ENCODE results near the gene GLYR1.

DNA sequence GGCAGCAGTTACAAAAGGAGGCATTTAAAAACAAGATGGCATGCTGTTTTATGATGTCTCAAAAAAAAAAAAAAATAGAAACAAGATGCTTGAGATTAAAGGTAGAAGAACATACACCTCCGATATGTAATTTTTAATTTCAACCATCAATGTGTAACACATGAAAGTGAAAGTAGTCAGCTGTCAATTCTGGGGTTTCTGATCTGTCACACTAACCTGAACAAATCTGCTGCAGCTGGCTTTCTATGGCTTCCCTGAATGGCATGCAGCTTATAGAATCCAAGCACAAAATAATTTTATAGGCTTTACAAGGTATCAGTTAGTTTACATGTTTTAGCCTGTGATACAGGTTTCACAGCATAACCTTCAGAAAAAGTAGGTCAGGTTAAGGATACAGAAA, 13.5 kb downstream of the GLYR1 start:
- TF ChIP-seq, protein P1, sequence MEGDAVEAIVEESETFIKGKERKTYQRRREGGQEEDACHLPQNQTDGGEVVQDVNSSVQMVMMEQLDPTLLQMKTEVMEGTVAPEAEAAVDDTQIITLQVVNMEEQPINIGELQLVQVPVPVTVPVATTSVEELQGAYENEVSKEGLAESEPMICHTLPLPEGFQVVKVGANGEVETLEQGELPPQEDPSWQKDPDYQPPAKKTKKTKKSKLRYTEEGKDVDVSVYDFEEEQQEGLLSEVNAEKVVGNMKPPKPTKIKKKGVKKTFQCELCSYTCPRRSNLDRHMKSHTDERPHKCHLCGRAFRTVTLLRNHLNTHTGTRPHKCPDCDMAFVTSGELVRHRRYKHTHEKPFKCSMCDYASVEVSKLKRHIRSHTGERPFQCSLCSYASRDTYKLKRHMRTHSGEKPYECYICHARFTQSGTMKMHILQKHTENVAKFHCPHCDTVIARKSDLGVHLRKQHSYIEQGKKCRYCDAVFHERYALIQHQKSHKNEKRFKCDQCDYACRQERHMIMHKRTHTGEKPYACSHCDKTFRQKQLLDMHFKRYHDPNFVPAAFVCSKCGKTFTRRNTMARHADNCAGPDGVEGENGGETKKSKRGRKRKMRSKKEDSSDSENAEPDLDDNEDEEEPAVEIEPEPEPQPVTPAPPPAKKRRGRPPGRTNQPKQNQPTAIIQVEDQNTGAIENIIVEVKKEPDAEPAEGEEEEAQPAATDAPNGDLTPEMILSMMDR (conservative IDR thresholded peaks at IDR 0.05; ENCODE audit: low read depth in 2 of 2), result no peak
- TF ChIP-seq EZH2 (IDR thresholded peaks at IDR 0.05; ENCODE audit: low read depth, unreplicated experiment) (no peak), EZH2phosphoT487 (IDR thresholded peaks at IDR 0.05; ENCODE audit: unreplicated experiment) (no peak), CREB1 (CRISPR knock-in tag; IDR thresholded peaks at IDR 0.05; ENCODE audit: low read depth) (no peak), POLR2AphosphoS5 (IDR thresholded peaks at IDR 0.05; ENCODE audit: low read depth) (no peak), JUNB (IDR thresholded peaks at IDR 0.05; ENCODE audit: unreplicated experiment) (no peak), STAT1 (IDR thresholded peaks at IDR 0.05; ENCODE audit: unreplicated experiment) (no peak), ZNF331 (CRISPR knock-in tag; IDR thresholded peaks at IDR 0.05; ENCODE audit: low read depth) (no peak)
- TF ChIP-seq, protein P2, sequence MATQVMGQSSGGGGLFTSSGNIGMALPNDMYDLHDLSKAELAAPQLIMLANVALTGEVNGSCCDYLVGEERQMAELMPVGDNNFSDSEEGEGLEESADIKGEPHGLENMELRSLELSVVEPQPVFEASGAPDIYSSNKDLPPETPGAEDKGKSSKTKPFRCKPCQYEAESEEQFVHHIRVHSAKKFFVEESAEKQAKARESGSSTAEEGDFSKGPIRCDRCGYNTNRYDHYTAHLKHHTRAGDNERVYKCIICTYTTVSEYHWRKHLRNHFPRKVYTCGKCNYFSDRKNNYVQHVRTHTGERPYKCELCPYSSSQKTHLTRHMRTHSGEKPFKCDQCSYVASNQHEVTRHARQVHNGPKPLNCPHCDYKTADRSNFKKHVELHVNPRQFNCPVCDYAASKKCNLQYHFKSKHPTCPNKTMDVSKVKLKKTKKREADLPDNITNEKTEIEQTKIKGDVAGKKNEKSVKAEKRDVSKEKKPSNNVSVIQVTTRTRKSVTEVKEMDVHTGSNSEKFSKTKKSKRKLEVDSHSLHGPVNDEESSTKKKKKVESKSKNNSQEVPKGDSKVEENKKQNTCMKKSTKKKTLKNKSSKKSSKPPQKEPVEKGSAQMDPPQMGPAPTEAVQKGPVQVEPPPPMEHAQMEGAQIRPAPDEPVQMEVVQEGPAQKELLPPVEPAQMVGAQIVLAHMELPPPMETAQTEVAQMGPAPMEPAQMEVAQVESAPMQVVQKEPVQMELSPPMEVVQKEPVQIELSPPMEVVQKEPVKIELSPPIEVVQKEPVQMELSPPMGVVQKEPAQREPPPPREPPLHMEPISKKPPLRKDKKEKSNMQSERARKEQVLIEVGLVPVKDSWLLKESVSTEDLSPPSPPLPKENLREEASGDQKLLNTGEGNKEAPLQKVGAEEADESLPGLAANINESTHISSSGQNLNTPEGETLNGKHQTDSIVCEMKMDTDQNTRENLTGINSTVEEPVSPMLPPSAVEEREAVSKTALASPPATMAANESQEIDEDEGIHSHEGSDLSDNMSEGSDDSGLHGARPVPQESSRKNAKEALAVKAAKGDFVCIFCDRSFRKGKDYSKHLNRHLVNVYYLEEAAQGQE (IDR thresholded peaks at IDR 0.05; ENCODE audit: unreplicated experiment), result no peak
- TF ChIP-seq, protein P3, sequence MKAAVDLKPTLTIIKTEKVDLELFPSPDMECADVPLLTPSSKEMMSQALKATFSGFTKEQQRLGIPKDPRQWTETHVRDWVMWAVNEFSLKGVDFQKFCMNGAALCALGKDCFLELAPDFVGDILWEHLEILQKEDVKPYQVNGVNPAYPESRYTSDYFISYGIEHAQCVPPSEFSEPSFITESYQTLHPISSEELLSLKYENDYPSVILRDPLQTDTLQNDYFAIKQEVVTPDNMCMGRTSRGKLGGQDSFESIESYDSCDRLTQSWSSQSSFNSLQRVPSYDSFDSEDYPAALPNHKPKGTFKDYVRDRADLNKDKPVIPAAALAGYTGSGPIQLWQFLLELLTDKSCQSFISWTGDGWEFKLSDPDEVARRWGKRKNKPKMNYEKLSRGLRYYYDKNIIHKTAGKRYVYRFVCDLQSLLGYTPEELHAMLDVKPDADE (IDR thresholded peaks at IDR 0.05), result no peak

All from GM23338 (cell line).